B cell (primary cell): ENCODE data around the gene ALPL. TPM values are rescaled to one million over a fixed set of nuclear protein-coding genes. Genes with fewer than 3 reads are reported as not detected.
A peak's percentile ranks its signal among the peaks of the same experiment; 100 is the strongest.

Experiments used
- ATAC-seq: fragments of 200-7000 bp; cut with Tn5 transposase; one replicate; pipeline ENCODE4 v1.10.0; 2021; ENCODE audit warnings: low read depth, mild to moderate bottlenecking, moderate number of reproducible peaks, moderate library complexity
- CTCF ChIA-PET: fragments of 350-600 bp; sonication (Branson Sonifier 250); formaldehyde crosslinking; loops from one replicate; lab custom pipeline; 2021; ENCODE audit warnings: antibody characterized with exemption, inconsistent platforms; lab: Charles Lee
- POLR2A ChIA-PET: fragments of 350-600 bp; sonication (Branson Sonifier 250); formaldehyde crosslinking; loops from one replicate; lab custom pipeline; 2021; ENCODE audit warnings: antibody characterized with exemption; lab: Charles Lee
- DNase-seq: peaks from one replicate; pipeline ENCODE4 v3.0.0; 2013
- H2AFZ ChIP-seq: 2 replicates; pipeline ENCODE4 v1.6.1; 2012; ENCODE audit warnings: mild to moderate bottlenecking, low read depth, low read length; ENCODE audit not compliant: insufficient read depth, poor library complexity, severe bottlenecking
- H3K27ac ChIP-seq, 2 donors: 1 replicate in 1 of 2; 2 replicates in 1 of 2; pipeline ENCODE4 v1.5.1; 2012 to 2013; ENCODE audit warnings: low read length in 2 of 2, mild to moderate bottlenecking in 2 of 2, moderate library complexity in 1 of 2
- H3K27me3 ChIP-seq, 4 experiments: fragments of 200-600 bp in 1 of 4; sonication (generic) in 1 of 4; replicated peaks in 1 of 4; 1 replicate in 2 of 4; 2 replicates in 2 of 4; pipeline versions ENCODE4 v1.6.1 to v1.7.0; 2013 to 2016; ENCODE audit warnings: low read length in 3 of 4, mild to moderate bottlenecking in 2 of 4, mixed read lengths in 1 of 4, moderate library complexity in 1 of 4; ENCODE audit not compliant: insufficient read depth in 4 of 4, control insufficient read depth in 3 of 4; ENCODE audit errors: control extremely low read depth in 1 of 4
- H3K36me3 ChIP-seq, 2 experiments: replicated peaks in 1 of 2; 1 replicate in 1 of 2; 2 replicates in 1 of 2; pipeline versions ENCODE4 v1.6.1 to v1.7.1; 2013; ENCODE audit warnings: low read length in 1 of 2; ENCODE audit not compliant: insufficient read depth in 2 of 2, control insufficient read depth in 1 of 2; ENCODE audit errors: control extremely low read depth in 1 of 2, extremely low read depth in 1 of 2
- H3K4me1 ChIP-seq, 2 donors: fragments of 200-600 bp in 1 of 2; sonication (generic) in 1 of 2; 1 replicate in 1 of 2; 2 replicates in 1 of 2; pipeline versions ENCODE4 v1.5.1 to v1.6.1; 2013 to 2017; ENCODE audit warnings: low read length in 2 of 2; ENCODE audit not compliant: control insufficient read depth in 2 of 2, insufficient read depth in 2 of 2
- H3K4me2 ChIP-seq: replicated peaks from 2 replicates; pipeline ENCODE3; 2012; ENCODE audit warnings: mild to moderate bottlenecking, low read depth, low read length; ENCODE audit not compliant: poor library complexity, severe bottlenecking
- H3K4me3 ChIP-seq, 5 experiments: fragments of 200-600 bp in 1 of 5; sonication (generic) in 1 of 5; 1 replicate in 3 of 5; 2 replicates in 2 of 5; pipeline versions ENCODE4 v1.5.1 to v1.7.0; 2011 to 2016; ENCODE audit warnings: low read length in 4 of 5, mild to moderate bottlenecking in 4 of 5, low read depth in 2 of 5, control low read depth in 1 of 5, moderate library complexity in 1 of 5; ENCODE audit not compliant: insufficient read depth in 1 of 5; ENCODE audit errors: control extremely low read depth in 1 of 5, extremely low read depth in 1 of 5
- H3K79me2 ChIP-seq: fragments of 200-600 bp; sonication (generic); one replicate; pipeline ENCODE4 v1.6.0; 2016; ENCODE audit warnings: low read length; ENCODE audit not compliant: control insufficient read depth, insufficient read depth
- H3K9ac ChIP-seq: fragments of 200-600 bp; sonication (generic); 2 replicates; pipeline ENCODE4 v1.6.1; 2017; ENCODE audit warnings: mild to moderate bottlenecking, low read length, moderate library complexity
- H3K9me3 ChIP-seq, 3 donors: one replicate each; pipeline versions ENCODE4 v1.6.1 to v1.7.1; 2013; ENCODE audit warnings: low read length in 2 of 3; ENCODE audit not compliant: control insufficient read depth in 2 of 3, insufficient read depth in 1 of 3; ENCODE audit errors: control extremely low read depth in 1 of 3
- H4K20me1 ChIP-seq: 2 replicates; pipeline ENCODE4 v1.6.0; 2012; ENCODE audit warnings: mild to moderate bottlenecking, low read length; ENCODE audit not compliant: insufficient read depth, control insufficient read depth, poor library complexity, severe bottlenecking
- H3K27ac Mint-ChIP-seq: one replicate; pipeline ENCODE4 v1.8.0; 2021; ENCODE audit warnings: mixed read lengths
- H3K27me3 Mint-ChIP-seq: one replicate; pipeline ENCODE4 v1.8.0; 2021; ENCODE audit warnings: mixed read lengths
- H3K4me1 Mint-ChIP-seq: one replicate; pipeline ENCODE4 v1.8.0; 2021; ENCODE audit warnings: mixed read lengths
- H3K4me3 Mint-ChIP-seq: one replicate; pipeline ENCODE4 v1.8.0; 2021; ENCODE audit warnings: mixed read lengths
- H3K9me3 Mint-ChIP-seq: one replicate; pipeline ENCODE4 v1.8.0; 2022; ENCODE audit warnings: mixed read lengths; ENCODE audit not compliant: insufficient read depth
- CTCF ChIP-seq: fragments of 200-600 bp; IDR thresholded peaks from one replicate; pipeline ENCODE4 v1.8.0; 2022; ENCODE audit warnings: antibody characterized with exemption, mild to moderate bottlenecking
- EZH2 ChIP-seq: IDR thresholded peaks from 2 replicates; pipeline ENCODE4 v1.6.1; 2012; ENCODE audit warnings: borderline replicate concordance, low read depth, mild to moderate bottlenecking, moderate library complexity, low read length; ENCODE audit not compliant: insufficient read depth, poor library complexity, severe bottlenecking
- WGBS: methylation state at CpG from one replicate; pipeline ENCODE4 v1.1.5; 2013; ENCODE audit warnings: missing lambda C conversion rate; ENCODE audit not compliant: insufficient coverage; 5-methylcytosine and 5-hydroxymethylcytosine counted together
- intact Hi-C: fragments of 100-400 bp; cut with micrococcal nuclease; formaldehyde crosslinking; loops from one replicate; pipeline ENCODE4 v1.10.0; 2022
- polyA plus RNA-seq: library from polyadenylated mRNA; depleted of rRNA; stranded (reverse); fragments of >200 nt; gene quantifications from 2 replicates; pipeline ENCODE4 v1.2.3, GENCODE V29; 2012
- total RNA-seq, 2 donors: library from RNA; stranded (reverse); fragments of 120-200 nt in 1 of 2; gene quantifications; 1 replicate in 1 of 2; 2 replicates in 1 of 2; pipeline versions ENCODE4 v1.2.3 to v1.2.4, GENCODE V29; 2013 to 2022

The ALPL gene
- total and polyA plus RNA-seq, 2 donors (not counting 1 experiment from before 2014, with no cell fraction given): 1.6 to 12.2 TPM

DNA sequence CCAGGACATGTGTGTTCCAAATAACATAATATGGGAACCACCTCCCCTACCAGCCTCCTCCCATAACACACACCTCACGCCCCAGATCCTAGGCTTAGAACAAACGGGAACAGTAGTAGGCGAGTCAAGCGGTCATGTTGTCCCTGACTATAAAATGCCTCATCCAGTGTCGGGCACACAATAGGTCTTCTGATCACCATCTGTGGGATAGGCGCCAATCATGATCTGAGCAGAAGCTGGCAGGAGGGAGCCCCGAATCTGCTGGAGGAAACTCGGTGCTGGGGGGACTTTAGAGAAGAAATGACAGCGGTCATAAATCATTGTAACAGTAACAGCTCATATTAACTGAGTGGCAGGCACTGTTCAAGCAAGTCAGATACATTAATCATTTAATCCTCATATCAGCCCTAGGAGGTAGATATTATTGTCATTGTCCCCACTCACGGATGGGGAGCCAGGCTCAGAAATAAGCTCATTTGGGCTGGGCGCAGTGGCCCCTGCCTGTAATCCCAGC, 13.4 kb downstream of the ALPL start:
- no peaks in the 10 kb centered on the region for H3K9me3 Mint-ChIP-seq
- Histone ChIP-seq H2AFZ (no peak overlapping the region), H3K27ac (no peak overlapping the region), H3K4me3 (no peak overlapping the region), H3K27me3 (no peaks in the 10 kb centered on the region), H4K20me1 (no peaks in the 10 kb centered on the region), H3K79me2 (no peaks in the 10 kb centered on the region), H3K9ac (no peak overlapping the region), H3K4me1 (peaks cover 55 to 84% of the 10 kb centered on the region in 2 donors), H3K9me3 (peaks cover 0 to 6% (median 0%) of the 10 kb centered on the region in 3 donors), H3K4me2 (no peak overlapping the region), H3K36me3 (no peaks in the 10 kb centered on the region)
- DNase-seq (no peak), ATAC-seq (no peak)
- 89% methylated on average over 10 of the region's 11 CpGs for WGBS
- ChIA-PET CTCF (interaction anchor here (1.1 to 1.6 kb wide), 4 partner anchors 9 to 14 kb away, joined by 3 to 4 read pairs (median 4); partner anchors contain the start of gene ALPL), POLR2A (interaction anchor here (0.6 kb wide), 1 partner anchor 231 kb away, joined by 3 read pairs; no protein-coding TSS in a partner anchor)
- H3K4me3 Mint-ChIP-seq: peak overlapping the region; percentile 11
- peaks cover 70% of the 10 kb centered on the region for H3K4me1 Mint-ChIP-seq
- intact Hi-C loops: no loop called here
- no peaks in the 10 kb centered on the region for H3K27me3 Mint-ChIP-seq
- no peak for TF ChIP-seq CTCF
- no peak for TF ChIP-seq EZH2
- peak overlapping the region; percentile 21 for H3K27ac Mint-ChIP-seq

- Mint-ChIP-seq H3K9me3 (no peaks in the 10 kb centered on the region), H3K27me3 (no peaks in the 10 kb centered on the region), H3K4me1 (peaks cover 63% of the 10 kb centered on the region), H3K27ac (peak overlapping the region; percentile 81), H3K4me3 (peak overlapping the region; percentile 44)
- H3K27ac ChIP-seq: peak overlapping the region in 1 of 2 donors; percentile 66
- TF ChIP-seq EZH2 (no peak), CTCF (no peak)
- no peaks in the 10 kb centered on the region for H3K36me3 ChIP-seq
- peaks cover 0 to 6% (median 0%) of the 10 kb centered on the region in 3 donors for H3K9me3 ChIP-seq
- intact Hi-C loops: no loop called here
- no peak for ATAC-seq
- no peaks in the 10 kb centered on the region for H3K79me2 ChIP-seq
- no peaks in the 10 kb centered on the region for H4K20me1 ChIP-seq
- WGBS: 73% methylated on average over 5 of the region's 7 CpGs
- peak; percentile 49 for DNase-seq
- H3K4me1 ChIP-seq: peaks cover 47 to 76% of the 10 kb centered on the region in 2 donors
- POLR2A ChIA-PET: interaction anchor here (0.7 kb wide), 1 partner anchor 10 kb away, joined by 6 read pairs; no protein-coding TSS in a partner anchor
- H2AFZ ChIP-seq: peak overlapping the region; percentile 11
- CTCF ChIA-PET: interaction anchor here (0.8 to 1.6 kb wide), 3 partner anchors 9 to 15 kb away, joined by 3 to 4 read pairs (median 3); no protein-coding TSS in a partner anchor
- no peaks in the 10 kb centered on the region for H3K27me3 ChIP-seq
- peak overlapping the region; percentile 70 for H3K4me2 ChIP-seq
- H3K9ac ChIP-seq: peak overlapping the region; percentile 4
- H3K4me3 ChIP-seq: no peak overlapping the region
Observed at GRCh38 chr1:21523297-21523813, 14.1 kb downstream of the ALPL start.
